ENCODE results near the gene PCGF2. TPM values are rescaled to one million over a fixed set of nuclear protein-coding genes. Genes with fewer than 3 reads are reported as not detected.
A peak's percentile ranks its signal among the peaks of the same experiment; 100 is the strongest.

PCGF2 gene
- polyA plus RNA-seq, 1 donor, result 27.7 TPM

DNA sequence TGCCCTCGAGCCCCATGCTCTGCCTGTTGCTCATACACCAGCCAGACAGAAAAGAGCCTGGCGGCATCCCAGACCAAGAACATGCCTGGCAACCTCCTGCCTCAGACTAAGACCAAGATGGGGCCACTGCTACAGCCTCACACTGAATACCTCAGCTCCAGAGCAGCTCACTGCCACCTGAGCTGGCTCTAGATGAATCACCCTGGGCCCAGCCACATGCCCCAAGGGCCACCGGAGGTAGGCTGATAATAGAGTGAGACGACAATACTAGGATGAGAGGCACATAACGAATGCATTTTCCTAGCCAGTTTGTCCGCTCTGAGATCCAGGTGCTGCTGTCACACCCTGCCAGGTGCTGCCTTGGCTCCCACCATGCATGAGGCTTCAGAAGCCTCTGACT is 38.2 kb upstream of the PCGF2 start:
- no peaks in the 10 kb centered on the region for H3K27me3 ChIP-seq (ENCODE audit: control insufficient read depth, insufficient read depth, low read length)
- no peak overlapping the region for H3K4me3 ChIP-seq (ENCODE audit: low read length)
- no CpG with 5 or more reads among the region's 6 CpGs for WGBS (ENCODE audit: insufficient coverage, low lambda C conversion rate)
- no peaks in the 10 kb centered on the region for H3K9me3 ChIP-seq (ENCODE audit: control insufficient read depth, low read depth, low read length)
- DNase-seq, result no peak
- H3K36me3 ChIP-seq (ENCODE audit: control insufficient read depth, insufficient read depth, low read length), result peaks cover 54% of the 10 kb centered on the region
- H3K4me1 ChIP-seq (ENCODE audit: control insufficient read depth, insufficient read depth, low read length), result no peaks in the 10 kb centered on the region
- H3K27ac ChIP-seq (ENCODE audit: low read length), result no peak overlapping the region

GRCh38 chr17:38783227-38783626 is 35.1 kb upstream of the PCGF2 start:
- peaks cover 81% of the 10 kb centered on the region for H3K36me3 ChIP-seq (ENCODE audit: control insufficient read depth, insufficient read depth, low read length)
- H3K27me3 ChIP-seq (ENCODE audit: control insufficient read depth, insufficient read depth, low read length), result no peaks in the 10 kb centered on the region
- no peak overlapping the region for H3K4me3 ChIP-seq (ENCODE audit: low read length)
- no peak overlapping the region for H3K27ac ChIP-seq (ENCODE audit: low read length)
- no peak for DNase-seq
- no peaks in the 10 kb centered on the region for H3K4me1 ChIP-seq (ENCODE audit: control insufficient read depth, insufficient read depth, low read length)
- no peaks in the 10 kb centered on the region for H3K9me3 ChIP-seq (ENCODE audit: control insufficient read depth, low read depth, low read length)
- 100% methylated on average over 1 of the region's 3 CpGs for WGBS (ENCODE audit: insufficient coverage, low lambda C conversion rate)

DNA sequence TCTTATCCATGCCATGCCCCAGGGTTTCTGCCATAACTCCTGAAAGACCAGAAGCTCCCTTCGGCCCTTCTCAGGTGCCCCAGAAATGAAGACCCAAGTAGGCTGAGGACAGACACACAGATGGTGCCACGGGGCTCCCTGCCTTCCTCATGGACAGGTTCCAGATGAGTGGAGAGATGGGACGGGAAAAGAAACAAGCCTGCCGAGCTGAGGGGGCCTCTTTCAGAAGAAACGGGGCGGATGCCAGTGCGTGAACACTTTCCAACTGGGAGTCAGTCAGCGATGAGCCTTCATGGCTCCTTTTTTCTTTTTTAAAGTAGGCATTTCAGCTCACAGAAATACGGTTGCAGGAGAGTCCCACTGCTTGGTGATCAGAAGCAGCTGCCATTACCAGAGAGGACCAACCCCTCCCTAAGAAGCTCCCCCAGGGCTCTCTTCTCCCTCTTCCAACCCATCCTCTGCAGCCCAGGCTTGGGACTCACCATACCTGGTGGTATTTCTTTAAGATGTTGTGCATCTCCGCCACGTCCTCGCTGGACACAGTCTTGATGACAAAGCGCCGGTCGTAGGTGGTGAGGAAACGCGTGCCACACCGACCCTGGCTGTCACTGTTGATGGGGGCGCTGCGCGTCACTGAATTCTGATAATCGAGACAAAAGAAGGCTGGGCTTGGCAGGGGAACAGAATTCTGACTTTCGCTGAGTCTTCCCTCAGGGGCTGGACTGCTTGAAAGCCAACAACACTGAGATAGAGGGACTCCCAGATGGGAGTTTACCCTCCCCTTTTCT is 32.0 kb upstream of the PCGF2 start:
- Histone ChIP-seq H3K27me3 (ENCODE audit: control insufficient read depth, insufficient read depth, low read length) (no peaks in the 10 kb centered on the region), H3K4me1 (ENCODE audit: control insufficient read depth, insufficient read depth, low read length) (no peaks in the 10 kb centered on the region), H3K27ac (ENCODE audit: low read length) (no peak overlapping the region), H3K36me3 (ENCODE audit: control insufficient read depth, insufficient read depth, low read length) (peaks cover 93% of the 10 kb centered on the region), H3K4me3 (ENCODE audit: low read length) (no peak overlapping the region), H3K9me3 (ENCODE audit: control insufficient read depth, low read depth, low read length) (no peaks in the 10 kb centered on the region)
- WGBS (ENCODE audit: insufficient coverage, low lambda C conversion rate), result no CpG with 5 or more reads among the region's 23 CpGs
- no peak for DNase-seq

- DNase-seq, result no peak
- Histone ChIP-seq H3K4me1 (ENCODE audit: control insufficient read depth, insufficient read depth, low read length) (no peaks in the 10 kb centered on the region), H3K4me3 (ENCODE audit: low read length) (no peak overlapping the region), H3K9me3 (ENCODE audit: control insufficient read depth, low read depth, low read length) (no peaks in the 10 kb centered on the region), H3K27ac (ENCODE audit: low read length) (no peak overlapping the region), H3K36me3 (ENCODE audit: control insufficient read depth, insufficient read depth, low read length) (peaks cover 89% of the 10 kb centered on the region), H3K27me3 (ENCODE audit: control insufficient read depth, insufficient read depth, low read length) (no peaks in the 10 kb centered on the region)
- WGBS (ENCODE audit: insufficient coverage, low lambda C conversion rate), result no CpG with 5 or more reads among the region's 7 CpGs
Observed at GRCh38 chr17:38777641-38778250, 29.6 kb upstream of the PCGF2 start.

DNA sequence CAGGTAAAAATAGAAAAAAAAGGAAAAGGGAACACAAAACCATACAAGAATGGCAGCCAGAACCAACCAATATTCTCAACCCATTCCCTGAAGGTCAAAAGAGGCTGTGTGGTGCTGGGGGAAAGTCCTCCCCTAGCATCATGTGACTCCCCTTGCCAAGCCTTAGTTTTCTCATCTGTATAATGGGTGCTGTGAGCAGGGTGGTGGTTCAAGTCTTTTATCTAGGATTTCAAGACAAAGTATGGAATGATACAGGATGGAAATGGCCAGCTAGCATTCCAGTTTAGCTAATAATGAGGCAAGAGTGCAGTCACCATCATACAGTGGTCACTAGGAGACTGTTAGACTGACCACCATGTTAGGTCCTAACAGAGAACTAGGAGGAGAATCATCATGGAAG is 25.1 kb upstream of the PCGF2 start:
- no peaks in the 10 kb centered on the region for H3K27me3 ChIP-seq (ENCODE audit: control insufficient read depth, insufficient read depth, low read length)
- no peak overlapping the region for H3K4me3 ChIP-seq (ENCODE audit: low read length)
- no peaks in the 10 kb centered on the region for H3K9me3 ChIP-seq (ENCODE audit: control insufficient read depth, low read depth, low read length)
- no peak overlapping the region for H3K27ac ChIP-seq (ENCODE audit: low read length)
- no peak for DNase-seq
- H3K36me3 ChIP-seq (ENCODE audit: control insufficient read depth, insufficient read depth, low read length), result peaks cover 84% of the 10 kb centered on the region
- no peaks in the 10 kb centered on the region for H3K4me1 ChIP-seq (ENCODE audit: control insufficient read depth, insufficient read depth, low read length)

DNA sequence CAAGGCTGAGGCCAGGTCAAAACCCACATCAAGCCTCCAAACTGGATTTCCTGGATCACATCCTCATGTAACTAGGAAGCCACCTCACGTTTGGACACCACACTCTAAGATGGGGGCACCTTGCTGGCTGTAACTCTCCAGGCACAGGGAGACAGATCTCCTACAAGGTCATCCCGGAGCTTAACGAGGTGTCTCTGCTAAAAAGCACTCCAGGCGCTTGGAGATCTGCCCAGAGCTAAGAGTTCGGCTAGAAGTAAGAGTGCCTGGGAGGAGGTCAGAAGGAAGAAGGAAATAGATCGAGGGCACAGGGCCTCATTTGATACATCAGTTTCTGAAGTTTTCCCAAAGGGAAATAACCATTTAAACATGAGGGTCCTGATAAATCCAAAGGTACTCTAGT is 20.3 kb upstream of the PCGF2 start:
- no CpG with 5 or more reads among the region's 6 CpGs for WGBS (ENCODE audit: insufficient coverage, low lambda C conversion rate)
- Histone ChIP-seq H3K36me3 (ENCODE audit: control insufficient read depth, insufficient read depth, low read length) (peaks cover 89% of the 10 kb centered on the region), H3K27ac (ENCODE audit: low read length) (no peak overlapping the region), H3K27me3 (ENCODE audit: control insufficient read depth, insufficient read depth, low read length) (no peaks in the 10 kb centered on the region), H3K9me3 (ENCODE audit: control insufficient read depth, low read depth, low read length) (no peaks in the 10 kb centered on the region), H3K4me3 (ENCODE audit: low read length) (no peak overlapping the region), H3K4me1 (ENCODE audit: control insufficient read depth, insufficient read depth, low read length) (no peaks in the 10 kb centered on the region)
- no peak for DNase-seq

- WGBS (ENCODE audit: insufficient coverage, low lambda C conversion rate), result no CpG with 5 or more reads among the region's 5 CpGs
- Histone ChIP-seq H3K36me3 (ENCODE audit: control insufficient read depth, insufficient read depth, low read length) (peaks cover 86% of the 10 kb centered on the region), H3K27ac (ENCODE audit: low read length) (no peak overlapping the region), H3K4me3 (ENCODE audit: low read length) (no peak overlapping the region), H3K4me1 (ENCODE audit: control insufficient read depth, insufficient read depth, low read length) (no peaks in the 10 kb centered on the region), H3K9me3 (ENCODE audit: control insufficient read depth, low read depth, low read length) (no peaks in the 10 kb centered on the region), H3K27me3 (ENCODE audit: control insufficient read depth, insufficient read depth, low read length) (no peaks in the 10 kb centered on the region)
- DNase-seq, result no peak
Observed at GRCh38 chr17:38766341-38766740, 18.2 kb upstream of the PCGF2 start.

DNA sequence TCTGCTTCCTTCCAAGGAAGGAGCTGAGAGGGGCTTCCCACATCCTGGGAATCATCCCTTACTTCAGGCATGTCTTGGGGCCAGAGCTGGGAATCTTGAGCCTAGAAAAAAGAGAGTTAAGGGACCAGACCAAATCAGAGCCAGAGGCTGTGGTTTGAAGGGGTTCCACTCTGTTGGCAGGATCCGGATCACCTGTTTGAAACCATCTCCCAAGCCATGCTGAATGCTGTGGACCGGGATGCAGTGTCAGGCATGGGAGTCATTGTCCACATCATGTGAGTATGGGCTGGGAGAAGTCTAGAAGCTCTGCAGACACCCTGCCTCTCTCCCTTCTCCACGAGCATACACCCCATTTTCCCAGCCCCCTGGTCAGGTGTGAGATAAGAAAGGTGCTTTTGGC is 14.1 kb upstream of the PCGF2 start:
- DNase-seq, result no peak
- Histone ChIP-seq H3K9me3 (ENCODE audit: control insufficient read depth, low read depth, low read length) (no peaks in the 10 kb centered on the region), H3K4me3 (ENCODE audit: low read length) (no peak overlapping the region), H3K4me1 (ENCODE audit: control insufficient read depth, insufficient read depth, low read length) (no peaks in the 10 kb centered on the region), H3K36me3 (ENCODE audit: control insufficient read depth, insufficient read depth, low read length) (peaks cover 71% of the 10 kb centered on the region), H3K27me3 (ENCODE audit: control insufficient read depth, insufficient read depth, low read length) (no peaks in the 10 kb centered on the region), H3K27ac (ENCODE audit: low read length) (no peak overlapping the region)
- no CpG with 5 or more reads among the region's 3 CpGs for WGBS (ENCODE audit: insufficient coverage, low lambda C conversion rate)

- H3K27ac ChIP-seq (ENCODE audit: low read length), result no peak overlapping the region
- peak in 1 of 2 donors; percentile 21 for DNase-seq
- no peak overlapping the region for H3K4me3 ChIP-seq (ENCODE audit: low read length)
- H3K27me3 ChIP-seq (ENCODE audit: control insufficient read depth, insufficient read depth, low read length), result no peaks in the 10 kb centered on the region
- 100% methylated on average over 1 of the region's 4 CpGs for WGBS (ENCODE audit: insufficient coverage, low lambda C conversion rate)
- no peaks in the 10 kb centered on the region for H3K9me3 ChIP-seq (ENCODE audit: control insufficient read depth, low read depth, low read length)
- H3K4me1 ChIP-seq (ENCODE audit: control insufficient read depth, insufficient read depth, low read length), result no peaks in the 10 kb centered on the region
- H3K36me3 ChIP-seq (ENCODE audit: control insufficient read depth, insufficient read depth, low read length), result peaks cover 69% of the 10 kb centered on the region
Observed at GRCh38 chr17:38761612-38762011, 13.5 kb upstream of the PCGF2 start.

- Histone ChIP-seq H3K4me3 (ENCODE audit: low read length) (peak overlapping the region; percentile 81), H3K27me3 (ENCODE audit: control insufficient read depth, insufficient read depth, low read length) (peaks cover 9% of the 10 kb centered on the region), H3K4me1 (ENCODE audit: control insufficient read depth, insufficient read depth, low read length) (peaks cover 25% of the 10 kb centered on the region), H3K9me3 (ENCODE audit: control insufficient read depth, low read depth, low read length) (no peaks in the 10 kb centered on the region), H3K36me3 (ENCODE audit: control insufficient read depth, insufficient read depth, low read length) (peaks cover 30% of the 10 kb centered on the region), H3K27ac (ENCODE audit: low read length) (peak overlapping the region; percentile 70)
- DNase-seq, result no peak
- WGBS (ENCODE audit: insufficient coverage, low lambda C conversion rate), result no CpG with 5 or more reads among the region's 22 CpGs
Observed at GRCh38 chr17:38753071-38753506, 5.0 kb upstream of the PCGF2 start.

All from large intestine (tissue), 3 donors.